ENCODE data around the gene CLPSL1.

Gene CLPSL1

GRCh38 chr6:35797837-35798526, 17.2 kb downstream of the CLPSL1 start:
- no peak for DNase-seq

DNA sequence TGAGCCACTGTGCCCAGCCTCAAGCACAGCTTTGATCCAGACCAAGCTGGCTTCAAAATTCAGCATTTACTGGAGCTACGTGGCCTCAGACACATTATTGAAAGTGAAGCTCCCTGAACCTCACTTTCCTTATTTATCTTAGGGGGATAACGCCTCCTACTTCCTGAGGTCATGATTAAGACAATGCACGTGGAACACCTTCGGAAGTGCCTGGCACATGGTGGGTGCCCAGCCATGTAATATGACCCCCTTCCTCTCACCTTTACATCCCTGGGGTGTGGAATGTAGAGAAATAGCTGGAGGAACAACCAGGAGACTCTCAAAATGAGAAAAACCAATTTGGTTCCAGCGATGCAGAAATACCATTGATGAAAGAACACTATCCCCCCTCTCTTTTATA, 17.9 kb downstream of the CLPSL1 start:
- no peak for DNase-seq

- DNase-seq, result no peak
These were observed 20.3 kb downstream of the CLPSL1 start for GRCh38 chr6:35801148-35801547.

DNA sequence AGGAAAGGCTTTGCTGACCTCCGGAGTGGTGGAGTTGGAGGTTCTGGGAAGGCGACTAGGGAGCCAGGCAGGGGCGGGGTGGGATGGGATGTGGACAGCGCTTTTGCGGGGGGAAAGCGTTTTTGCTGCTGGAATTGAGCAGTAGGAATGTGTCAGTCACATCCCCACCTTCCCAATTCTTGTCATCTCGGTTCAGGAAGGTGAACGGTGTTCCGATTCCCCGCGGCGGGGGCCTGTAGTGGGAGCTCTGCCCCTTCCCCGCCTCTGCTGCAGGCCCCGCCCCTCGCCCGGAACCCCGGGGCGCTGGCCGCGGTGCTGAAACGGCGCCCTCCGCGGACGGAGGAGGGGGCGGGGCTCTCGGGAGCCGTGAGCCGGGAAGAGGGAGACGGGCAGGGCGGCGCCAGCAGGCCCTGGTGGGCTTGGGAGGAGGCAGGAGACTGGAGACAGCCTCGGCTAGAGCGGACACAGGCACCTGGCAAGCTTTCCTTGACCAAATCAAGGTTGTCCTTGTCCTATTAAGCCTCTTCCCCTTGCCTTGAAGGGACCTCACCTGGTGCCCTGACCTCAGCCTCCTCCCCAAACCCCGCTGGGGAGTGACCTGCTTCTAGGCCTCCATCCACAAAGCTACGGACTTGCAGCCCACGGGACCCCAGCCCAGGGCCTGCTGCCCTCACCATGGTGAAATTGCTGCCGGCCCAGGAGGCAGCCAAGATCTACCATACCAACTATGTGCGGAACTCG, 24.3 kb downstream of the CLPSL1 start, which contains the start of gene LHFPL5:
TSS of gene LHFPL5 (plus strand) at position 357 of the 741 bp plus-strand sequence. CDS start at position 676, 319 bp downstream.
- DNase-seq, result peak; percentile 36

DNA sequence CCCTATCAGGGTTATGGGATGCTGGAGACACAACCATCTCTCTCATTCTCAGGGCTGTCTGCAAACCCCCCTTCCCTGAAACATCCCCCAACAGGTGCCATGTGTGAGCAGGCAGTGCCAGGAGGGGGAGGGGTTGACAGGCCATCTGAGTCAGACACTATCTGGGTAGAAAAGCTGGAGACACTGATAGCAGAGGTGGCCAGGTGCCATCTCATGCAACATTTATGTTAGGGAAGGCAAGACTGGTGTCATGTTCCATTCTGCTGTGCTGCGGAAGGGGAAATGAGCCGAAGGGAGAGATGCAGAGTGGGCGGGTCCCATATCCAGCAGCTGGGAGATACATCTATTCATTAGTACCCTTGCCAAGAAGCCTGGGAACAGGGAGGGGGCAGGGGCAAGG, 27.9 kb downstream of the CLPSL1 start:
- DNase-seq, result peak; percentile 80

- DNase-seq, result no peak
These were observed 29.0 kb downstream of the CLPSL1 start for GRCh38 chr6:35809809-35810208.

DNA sequence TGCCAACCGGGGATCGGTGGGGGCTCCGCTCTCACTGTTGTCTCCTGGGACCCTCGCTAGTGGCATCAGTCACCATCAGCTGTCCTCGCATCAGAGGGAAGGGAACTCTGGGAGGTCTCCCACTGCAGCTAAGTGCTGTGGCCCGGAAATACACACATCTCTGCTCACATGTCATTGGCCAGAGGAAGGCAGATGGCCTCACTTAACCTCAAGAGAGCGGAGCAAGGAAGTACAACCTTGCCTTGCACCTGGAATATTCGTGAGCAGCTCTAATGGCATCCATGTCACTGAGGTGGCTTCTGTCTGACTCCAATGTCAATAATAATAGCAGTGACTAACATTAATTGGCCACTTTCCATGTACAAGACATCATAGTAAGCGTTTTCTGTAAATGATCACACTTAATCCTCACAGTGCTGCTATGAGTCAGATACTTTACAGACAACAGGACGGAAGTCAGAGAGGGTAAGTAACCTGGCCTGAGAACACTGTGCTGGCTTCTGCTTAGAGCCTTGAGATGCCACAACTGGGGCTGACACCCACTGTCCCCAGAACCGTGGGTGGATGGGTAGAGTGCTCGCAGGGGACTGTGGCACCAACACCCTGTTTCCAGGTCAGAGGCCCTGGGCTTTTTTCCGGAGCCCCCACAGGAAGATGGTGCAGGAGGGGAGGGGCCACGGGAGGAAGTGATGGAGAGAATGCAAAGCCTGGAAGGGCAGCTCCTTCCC, 30.3 kb downstream of the CLPSL1 start:
- peak; percentile 59 for DNase-seq

GRCh38 chr6:35811699-35811995, 30.8 kb downstream of the CLPSL1 start:
- no peak for DNase-seq

- no peak for DNase-seq
These were observed 36.7 kb downstream of the CLPSL1 start for GRCh38 chr6:35817515-35817914.

DNA sequence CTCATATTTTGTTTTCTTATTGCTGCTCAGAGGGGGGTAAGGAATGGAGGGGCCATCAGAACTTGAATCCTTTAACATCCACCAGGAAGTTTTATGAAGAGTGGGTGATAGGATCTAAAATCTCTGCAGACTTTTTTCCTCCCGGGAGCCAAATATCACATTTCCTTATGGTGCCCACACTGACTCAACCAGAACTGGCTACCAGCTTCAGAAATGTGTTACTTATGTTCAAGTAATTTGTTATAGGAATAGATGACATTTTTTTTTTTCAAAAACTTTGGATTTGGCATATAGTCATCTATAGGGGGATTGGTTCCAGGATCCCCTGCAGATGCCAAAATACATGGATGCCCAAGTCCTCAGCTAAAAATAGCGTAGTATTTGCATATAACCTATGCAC, 42.8 kb downstream of the CLPSL1 start:
- no peak for DNase-seq

GRCh38 chr6:35824552-35825192, 43.9 kb downstream of the CLPSL1 start:
- DNase-seq, result no peak

- DNase-seq, result no peak
These were observed 48.5 kb downstream of the CLPSL1 start for GRCh38 chr6:35829306-35829705.

GRCh38 chr6:35831257-35832007, 50.6 kb downstream of the CLPSL1 start:
- DNase-seq, result no peak

DNA sequence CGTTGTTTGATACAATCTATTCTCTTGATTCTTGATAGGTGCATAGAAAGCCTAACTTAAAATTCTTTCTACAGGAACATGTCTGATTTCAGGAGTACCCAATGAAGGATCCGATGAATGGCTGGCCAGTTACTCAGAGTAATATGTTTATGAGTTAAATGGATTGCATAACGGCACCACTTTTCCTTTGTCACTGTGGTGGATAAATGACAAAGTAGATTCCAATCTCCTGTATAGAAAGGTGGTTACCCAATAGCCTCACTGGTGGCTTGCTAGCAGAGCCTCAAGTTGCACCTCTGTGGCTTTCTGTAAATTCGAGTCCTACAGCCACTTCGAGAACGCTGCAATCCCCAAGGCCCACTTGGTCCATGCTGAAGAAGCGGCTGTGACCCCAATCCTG, 52.7 kb downstream of the CLPSL1 start:
- no peak for DNase-seq

Data from NCI-H2029 treated with DMSO at 0.1 percent for 48 hours (cell line).